HTR-8/SVneo (cell line): Measurements from ENCODE around the gene FBXO3.

Experiments
- DNase-seq: peaks from one replicate; pipeline ENCODE4 v3.0.0; 2011; ENCODE audit warnings: low spot score, mixed read lengths; ENCODE audit not compliant: insufficient read length
- FAIRE-seq: peaks from 2 replicates; lab custom pipeline; 2011; peaks lifted over from hg19 to GRCh38; lab: Jason Lieb, UNC

FBXO3 gene

GRCh38 chr11:33706546-33706945 lies 67.8 kb downstream of the FBXO3 start:
- FAIRE-seq, result no peak

DNA sequence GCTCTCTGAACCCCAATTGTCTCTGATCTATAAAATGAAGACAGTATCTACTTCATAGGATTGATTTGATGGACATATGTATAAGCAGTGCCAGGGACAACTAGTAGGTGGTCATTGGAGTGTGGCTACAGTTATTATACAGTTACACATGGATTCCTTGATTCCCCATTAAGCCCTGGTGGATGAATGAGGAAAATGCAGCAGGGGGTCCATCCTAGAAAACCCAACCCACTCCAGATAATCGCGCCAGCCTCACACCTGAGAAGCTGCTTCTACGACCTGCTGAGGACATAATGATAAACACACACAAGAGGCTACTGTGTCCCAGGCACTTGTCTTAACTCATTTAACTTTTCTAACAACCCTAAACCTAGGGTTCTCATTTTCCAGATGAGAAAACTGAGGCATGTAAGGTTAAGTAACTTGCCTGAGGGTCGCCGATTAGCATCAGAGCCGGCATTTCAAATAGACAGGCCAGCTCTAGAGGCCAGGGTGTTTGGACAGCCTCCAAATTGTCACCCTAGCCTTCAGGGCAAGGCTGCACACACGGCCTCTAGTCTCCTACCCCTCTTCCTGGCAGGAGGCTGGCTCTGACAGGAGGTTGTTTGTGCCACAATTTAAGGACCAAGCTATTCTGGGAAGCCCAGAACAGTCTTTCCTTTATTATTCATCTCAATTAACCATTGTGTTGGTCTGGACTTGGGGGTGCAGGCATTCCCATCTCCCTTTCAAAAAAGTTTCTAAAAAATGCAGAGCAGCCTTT lies 69.9 kb downstream of the FBXO3 start:
- FAIRE-seq (no peak), DNase-seq (no peak)

More at GRCh38 chr11:33706546-33706945, 67.8 kb downstream of the FBXO3 start:
- no peak for DNase-seq

DNA sequence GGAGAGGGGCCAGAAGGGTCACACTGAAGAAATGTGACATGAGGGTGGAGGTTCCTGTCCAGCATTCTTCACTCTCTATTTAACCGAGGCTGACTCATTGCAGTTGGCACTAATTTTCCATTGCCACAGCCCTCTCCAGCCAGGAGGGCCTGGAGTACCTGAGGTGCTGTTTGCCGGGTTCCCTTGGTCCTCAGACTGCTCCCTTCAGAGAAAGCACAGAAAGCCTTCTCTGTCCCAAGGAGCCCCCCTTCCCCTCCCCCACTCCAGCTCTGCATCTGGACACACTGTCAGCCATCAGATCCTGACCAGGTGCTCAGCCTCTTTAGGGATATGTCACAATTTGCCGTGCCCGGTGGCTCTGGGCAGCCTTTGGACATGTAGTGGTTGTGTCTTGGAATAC lies 70.5 kb downstream of the FBXO3 start:
- FAIRE-seq (no peak), DNase-seq (no peak)

DNA sequence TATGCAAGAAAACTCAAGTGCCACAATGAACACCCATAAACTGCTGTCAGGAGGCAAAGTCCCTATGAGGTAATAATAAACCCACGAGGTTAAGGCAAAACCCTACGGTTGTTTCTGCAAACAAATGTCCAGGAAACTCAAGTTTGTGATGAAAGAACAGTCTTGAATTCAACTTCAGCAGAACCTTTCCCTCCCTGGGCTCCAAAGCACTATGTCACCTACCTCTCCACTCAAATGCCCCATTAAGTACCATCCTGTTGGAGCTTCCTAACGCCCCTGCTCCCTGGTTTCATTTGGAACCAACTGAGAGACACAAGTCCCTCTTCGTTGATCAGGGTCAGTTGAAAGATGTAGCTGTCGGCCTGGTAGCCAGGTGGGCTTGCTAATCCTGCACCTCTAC lies 71.1 kb downstream of the FBXO3 start:
- FAIRE-seq (no peak), DNase-seq (no peak)

- FAIRE-seq (no peak), DNase-seq (no peak)
These were observed 72.8 kb downstream of the FBXO3 start for GRCh38 chr11:33701302-33702230.

- DNase-seq, result peak; percentile 83
- FAIRE-seq, result peak; percentile 83
These were observed 73.6 kb downstream of the FBXO3 start, which contains the start of gene C11orf91 for GRCh38 chr11:33700502-33701271. Gene C11orf91 (minus strand): TSS chr11:33700826. CDS start chr11:33700740, 86 bp downstream.

GRCh38 chr11:33700063-33700501 lies 74.2 kb downstream of the FBXO3 start:
- FAIRE-seq, result no peak
- no peak for DNase-seq

GRCh38 chr11:33699515-33700062 lies 74.7 kb downstream of the FBXO3 start:
- DNase-seq (no peak), FAIRE-seq (no peak)

GRCh38 chr11:33698921-33699320 lies 75.4 kb downstream of the FBXO3 start:
- no peak for DNase-seq
- no peak for FAIRE-seq

DNA sequence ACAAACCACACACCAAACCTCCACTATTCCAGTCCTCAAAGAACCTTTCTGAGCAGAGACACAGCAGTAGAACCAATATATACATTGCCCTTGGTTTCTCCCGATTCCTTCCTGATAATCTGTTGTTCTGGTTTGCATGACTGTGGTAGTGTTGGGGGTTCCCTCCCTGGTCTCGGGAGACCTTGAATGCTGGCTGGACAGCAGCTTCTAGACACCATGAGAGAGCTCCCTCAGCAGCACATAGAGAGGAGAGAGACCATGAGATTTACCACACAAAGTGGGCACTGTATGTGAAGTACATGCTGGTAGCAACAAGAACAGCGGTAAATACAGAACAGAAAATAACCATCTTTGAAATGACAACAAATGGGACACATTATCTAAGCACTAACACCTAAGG lies 76.3 kb downstream of the FBXO3 start:
- DNase-seq (no peak), FAIRE-seq (no peak)

DNA sequence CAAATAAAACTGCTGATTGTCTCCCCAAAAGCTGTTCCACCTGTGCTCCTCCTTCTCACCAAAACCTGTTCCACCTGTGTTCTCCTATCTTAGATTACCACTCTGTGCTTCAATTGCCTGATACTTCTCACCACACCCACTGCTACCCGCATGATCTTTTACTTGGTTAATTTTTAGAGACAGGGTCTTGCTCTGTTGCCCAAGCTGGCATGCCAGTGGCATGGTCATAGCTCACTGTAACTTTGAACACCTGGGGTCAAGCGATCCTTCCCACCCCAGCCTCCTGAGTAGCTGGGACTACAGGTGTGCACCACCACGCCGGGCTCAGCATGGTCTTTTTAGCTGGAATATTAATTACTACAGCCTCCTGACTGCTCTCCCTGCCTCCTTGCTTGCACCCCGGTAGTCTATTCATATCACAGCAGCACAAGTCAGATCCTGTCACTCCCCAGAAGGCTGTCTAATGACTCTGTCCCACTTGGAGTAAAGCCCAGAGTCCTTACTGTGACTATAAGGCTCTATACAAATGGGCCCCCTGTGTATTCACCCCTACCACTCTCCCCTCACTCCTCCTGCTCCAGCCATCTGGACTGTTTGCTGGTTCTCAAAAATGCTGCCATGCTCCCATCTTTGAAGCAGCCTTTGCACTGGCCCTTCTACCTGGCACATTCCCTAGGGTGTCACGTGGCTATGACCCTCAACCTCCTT lies 77.2 kb downstream of the FBXO3 start:
- no peak for DNase-seq
- no peak for FAIRE-seq

GRCh38 chr11:33696411-33696810 lies 77.9 kb downstream of the FBXO3 start:
- no peak for FAIRE-seq

DNA sequence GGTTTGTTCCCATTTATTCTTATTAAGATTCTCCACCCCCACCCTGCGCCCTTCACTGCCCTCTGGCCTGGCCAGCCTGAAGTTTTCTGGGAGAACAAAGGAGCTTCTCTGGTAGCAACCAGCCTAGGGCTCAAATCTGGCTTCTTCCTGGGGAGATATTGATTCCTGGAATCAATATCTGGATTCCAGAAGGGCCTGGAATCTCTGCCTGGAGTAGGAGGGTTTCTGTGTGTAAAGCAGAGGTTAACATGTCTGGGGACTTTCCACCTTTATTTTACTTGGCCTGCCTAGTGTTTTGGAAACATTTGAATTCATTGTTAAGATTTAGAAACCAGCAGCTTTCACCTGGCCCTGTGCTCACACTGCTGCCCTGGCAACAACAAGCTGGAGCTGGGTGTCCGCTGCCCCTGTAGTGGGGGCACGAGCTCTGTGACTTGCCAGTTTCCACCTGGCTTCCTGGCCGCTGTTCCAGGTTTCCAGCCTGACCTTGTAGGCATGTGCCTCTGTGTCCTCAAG lies 79.2 kb downstream of the FBXO3 start:
- no peak for DNase-seq
- FAIRE-seq, result no peak

More at GRCh38 chr11:33696411-33696810, 77.9 kb downstream of the FBXO3 start:
- DNase-seq, result no peak

- DNase-seq, result no peak
- no peak for FAIRE-seq
These were observed 79.8 kb downstream of the FBXO3 start for GRCh38 chr11:33694346-33695050.

- FAIRE-seq (no peak), DNase-seq (no peak)
These were observed 81.8 kb downstream of the FBXO3 start for GRCh38 chr11:33692541-33692940.

DNA sequence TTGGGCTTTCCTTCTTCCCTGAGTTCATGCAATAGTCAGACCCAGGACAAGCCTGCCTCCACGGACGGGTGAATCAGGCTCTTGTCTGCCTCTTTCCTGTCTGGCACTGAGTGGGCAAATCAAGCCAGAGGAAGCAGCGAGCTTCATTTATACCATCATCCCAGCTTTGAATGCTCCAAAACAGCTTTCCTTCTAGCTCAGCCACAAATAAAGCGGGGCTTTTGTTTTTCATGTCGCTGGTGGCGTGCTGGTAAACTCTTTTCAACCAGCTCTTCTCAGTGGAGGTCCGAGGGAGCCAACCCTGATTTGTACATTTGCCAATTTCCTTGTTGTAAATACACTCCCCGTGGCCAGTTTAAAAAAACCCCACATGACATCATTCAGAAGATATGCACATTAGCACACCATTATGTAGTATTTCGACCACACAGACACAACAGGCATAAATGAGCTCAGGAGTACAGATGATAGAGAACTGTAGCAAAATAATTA lies 82.3 kb downstream of the FBXO3 start:
- DNase-seq (peak; percentile 75), FAIRE-seq (peak; percentile 55)

GRCh38 chr11:33691066-33691864 lies 83.1 kb downstream of the FBXO3 start:
- no peak for FAIRE-seq
- DNase-seq, result no peak
